A673 (cell line): Measurements from ENCODE around the gene AQP12B. TPM values are rescaled to one million over a fixed set of nuclear protein-coding genes. Genes with fewer than 3 reads are reported as not detected.

Source experiments
- BruUV-seq: library from RNA; stranded (reverse); fragments of 400-500 nt; replicated peaks from 2 replicates; lab custom pipeline; 2021; lab: Mats Ljungman, UMichigan
- CTCF ChIA-PET: fragments of 300-600 bp; sonication (Branson Sonifier 250); formaldehyde crosslinking; loops from one replicate; lab custom pipeline; 2022; ENCODE audit warnings: antibody characterized with exemption; lab: Charles Lee
- POLR2A ChIA-PET: fragments of 300-600 bp; sonication (Branson Sonifier 250); formaldehyde crosslinking; loops from one replicate; lab custom pipeline; 2022; ENCODE audit warnings: antibody characterized with exemption; ENCODE audit not compliant: low non-redundant PET; lab: Charles Lee
- DNase-seq: peaks from one replicate; pipeline ENCODE4 v3.0.0-alpha.2; 2015; ENCODE audit warnings: low spot score
- H3K27ac ChIP-seq: fragments of 200-600 bp; sonication (generic); 2 replicates; pipeline ENCODE4 v1.5.1; 2016; ENCODE audit warnings: mixed run types, low read depth, mild to moderate bottlenecking, mixed read lengths, antibody characterized with exemption, low read length; ENCODE audit not compliant: poor library complexity, severe bottlenecking
- H3K27me3 ChIP-seq: fragments of 200-600 bp; sonication (generic); replicated peaks from 2 replicates; pipeline ENCODE4 v1.6.1; 2017; ENCODE audit warnings: mixed run types, low read depth, mild to moderate bottlenecking, mixed read lengths, antibody characterized with exemption, low read length; ENCODE audit not compliant: insufficient read depth, poor library complexity
- H3K36me3 ChIP-seq: fragments of 200-600 bp; sonication (generic); 2 replicates; pipeline ENCODE4 v1.6.1; 2016; ENCODE audit warnings: mixed run types, mild to moderate bottlenecking, mixed read lengths, antibody characterized with exemption, low read length; ENCODE audit not compliant: insufficient read depth, poor library complexity, severe bottlenecking
- H3K4me1 ChIP-seq: fragments of 200-600 bp; sonication (generic); 2 replicates; pipeline ENCODE4 v1.6.1; 2017; ENCODE audit warnings: mixed run types, mild to moderate bottlenecking, mixed read lengths, antibody characterized with exemption, low read length; ENCODE audit not compliant: insufficient read depth, poor library complexity, severe bottlenecking
- H3K4me3 ChIP-seq: fragments of 200-600 bp; sonication (generic); 2 replicates; pipeline ENCODE4 v1.5.1; 2016; ENCODE audit warnings: low read depth, mixed run types, mild to moderate bottlenecking, mixed read lengths, low read length; ENCODE audit not compliant: poor library complexity, severe bottlenecking
- H3K9me3 ChIP-seq: fragments of 200-600 bp; sonication (generic); 2 replicates; pipeline ENCODE4 v1.6.1; 2016; ENCODE audit warnings: mixed run types, low read depth, mild to moderate bottlenecking, mixed read lengths, antibody characterized with exemption, low read length; ENCODE audit not compliant: poor library complexity, severe bottlenecking
- CTCF ChIP-seq: fragments of 300-800, 200-600 bp; sonication (generic); conservative IDR thresholded peaks from 2 replicates; pipeline ENCODE4 v1.5.1; 2017; ENCODE audit warnings: low read depth, mild to moderate bottlenecking, antibody characterized with exemption, low read length, moderate library complexity, mixed read lengths
- EZH2 ChIP-seq: fragments of 200-600 bp; sonication (generic); IDR thresholded peaks from 2 replicates; pipeline ENCODE4 v1.6.1; 2017; ENCODE audit warnings: borderline replicate concordance, low read depth, mild to moderate bottlenecking, mixed read lengths, antibody characterized with exemption, low read length; ENCODE audit not compliant: poor library complexity, severe bottlenecking
- intact Hi-C: fragments of 100-400 bp; cut with micrococcal nuclease; formaldehyde crosslinking; loops from one replicate; pipeline ENCODE4 v1.10.0; 2022; ENCODE audit not compliant: unreplicated experiment
- total RNA-seq: library from RNA; stranded (reverse); gene quantifications from 2 replicates; pipeline ENCODE4 v1.2.3, GENCODE V29; 2021

Gene AQP12B
- total RNA-seq, 1 experiment from 2014 or later: not detected

DNA sequence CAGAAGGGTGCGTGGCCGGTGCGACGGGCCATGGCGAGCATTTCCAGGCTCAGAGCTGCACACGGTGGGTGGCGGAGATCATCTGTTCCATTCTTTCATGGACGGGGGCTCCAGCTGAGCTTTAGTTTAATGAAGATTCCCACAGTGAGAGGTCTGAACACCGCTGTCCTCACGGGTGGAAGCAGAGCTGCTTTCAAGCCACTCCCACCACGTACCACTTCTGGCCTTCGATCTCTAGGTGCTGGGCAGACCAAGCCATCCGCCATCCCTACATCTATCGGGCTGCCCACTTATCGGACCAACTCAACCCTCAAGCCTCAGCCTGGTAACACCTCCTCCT is 38.9 kb downstream of the AQP12B start:
- ChIA-PET POLR2A (no interaction called here), CTCF (no interaction called here)
- no peak for TF ChIP-seq CTCF
- DNase-seq: no peak
- no peaks in the 10 kb centered on the region for H3K4me1 ChIP-seq
- no peak overlapping the region for H3K4me3 ChIP-seq
- peaks cover 51% of the 10 kb centered on the region for H3K27me3 ChIP-seq
- intact Hi-C loops: no loop called here
- no TSS peak for BruUV-seq
- H3K9me3 ChIP-seq: no peaks in the 10 kb centered on the region
- no peak overlapping the region for H3K27ac ChIP-seq
- H3K36me3 ChIP-seq: no peaks in the 10 kb centered on the region

DNA sequence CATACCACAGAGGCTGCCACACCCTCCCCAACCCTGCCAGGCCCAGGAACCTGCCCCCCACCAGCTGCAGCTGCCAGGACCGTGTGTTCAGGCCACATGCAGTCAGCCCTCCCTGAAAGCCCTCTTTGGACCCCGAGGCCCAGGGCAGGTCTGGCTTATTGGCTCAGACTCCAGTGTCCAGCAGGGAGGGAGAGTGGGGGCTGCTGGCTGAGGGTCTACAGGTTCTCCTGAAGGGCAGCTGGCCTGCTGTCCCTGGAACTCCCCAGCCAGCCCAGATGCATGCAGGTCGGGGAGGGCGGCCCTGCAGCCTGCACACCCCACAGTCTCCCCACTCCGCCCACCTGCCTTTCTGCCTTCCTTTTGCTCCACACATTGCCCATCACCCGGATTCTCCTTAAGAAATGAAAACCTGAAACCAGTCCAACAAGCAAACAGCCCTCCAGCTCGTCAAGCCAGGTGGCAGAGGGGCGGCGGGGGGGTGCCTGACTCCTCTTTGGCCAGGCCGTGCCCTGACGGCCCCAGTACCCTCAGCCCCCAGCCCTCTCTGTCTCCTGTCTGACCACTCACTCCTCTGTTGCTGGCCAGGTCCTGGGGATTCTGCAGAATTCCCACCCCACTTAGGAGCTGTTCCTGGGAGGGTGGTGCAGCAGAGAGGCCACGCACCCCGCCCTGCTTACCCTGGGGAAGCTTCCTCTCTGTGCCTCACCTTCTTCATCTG is 39.4 kb downstream of the AQP12B start:
- POLR2A ChIA-PET: no interaction called here
- DNase-seq: no peak
- Histone ChIP-seq H3K36me3 (no peaks in the 10 kb centered on the region), H3K4me1 (no peaks in the 10 kb centered on the region), H3K9me3 (no peaks in the 10 kb centered on the region), H3K27ac (no peak overlapping the region), H3K27me3 (peaks cover 47% of the 10 kb centered on the region), H3K4me3 (no peak overlapping the region)
- TF ChIP-seq EZH2 (no peak), CTCF (no peak)
- CTCF ChIA-PET: no interaction called here
- intact Hi-C loops: no loop called here
- BruUV-seq: no TSS peak

- intact Hi-C loops: no loop called here
- POLR2A ChIA-PET: no interaction called here
- Histone ChIP-seq H3K27me3 (peaks cover 42% of the 10 kb centered on the region), H3K27ac (no peak overlapping the region), H3K9me3 (no peaks in the 10 kb centered on the region), H3K4me1 (no peaks in the 10 kb centered on the region), H3K36me3 (no peaks in the 10 kb centered on the region), H3K4me3 (no peak overlapping the region)
- TF ChIP-seq CTCF: no peak
- CTCF ChIA-PET: no interaction called here
- DNase-seq: no peak
- no TSS peak for BruUV-seq
These were observed 39.9 kb downstream of the AQP12B start for GRCh38 chr2:240642806-240643092.
